Amygdala (tissue), 56 donors: Measurements from ENCODE around the gene NIPAL3.
A peak's percentile ranks its signal among the peaks of the same experiment; 100 is the strongest.
"Not testable (repeated sequence)": the region's sequence is repeated elsewhere in the genome, so short reads cannot be mapped to it uniquely, and the experiment has no call there.

Experiments used
- DNase-seq, 56 donors: peaks; one replicate each; lab custom pipeline; 2025; lab: John Stamatoyannopoulos, UW

NIPAL3 gene

GRCh38 chr1:24484199-24484598 lies 68.6 kb downstream of the NIPAL3 start:
- no peak for DNase-seq

GRCh38 chr1:24486331-24487065 lies 70.9 kb downstream of the NIPAL3 start:
- DNase-seq = no peak

DNA sequence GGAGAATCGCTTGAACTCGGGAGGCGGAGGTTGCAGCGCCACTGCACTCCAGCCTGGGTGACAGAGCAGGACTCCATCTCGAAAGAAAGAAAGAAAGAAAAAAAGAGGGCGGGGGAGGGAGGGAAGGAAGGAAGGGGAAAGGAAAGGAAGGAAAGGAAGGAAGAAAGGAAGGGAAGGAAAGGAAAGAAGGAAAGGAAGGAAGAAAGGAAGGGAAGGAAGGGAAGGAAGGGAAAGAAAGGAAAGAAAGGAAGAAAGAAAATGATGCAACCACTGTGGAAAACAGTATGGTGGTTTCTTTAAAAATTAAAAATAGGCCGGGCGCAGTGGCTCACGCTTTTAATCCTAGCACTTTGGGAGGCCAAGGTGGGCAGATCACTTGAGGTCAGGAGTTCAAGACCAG lies 71.9 kb downstream of the NIPAL3 start:
- DNase-seq = no peak

DNA sequence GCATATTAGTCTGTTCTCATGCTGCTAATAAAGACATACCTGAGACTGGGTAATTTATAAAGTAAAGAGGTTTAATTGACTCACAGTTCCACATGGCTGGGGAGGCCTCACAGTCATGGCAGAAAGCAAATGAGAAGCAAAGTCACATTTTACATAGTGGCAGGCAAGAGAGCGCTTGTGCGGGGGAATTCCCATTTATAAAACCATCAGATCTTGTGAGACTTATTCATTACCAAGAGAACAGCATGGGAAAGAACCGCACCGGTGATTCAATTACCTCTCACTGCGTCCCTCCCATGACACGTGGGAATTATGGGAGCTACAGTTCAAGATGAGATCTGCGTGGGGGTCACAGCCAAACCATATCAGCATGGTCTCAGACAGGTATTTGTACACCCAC lies 72.6 kb downstream of the NIPAL3 start:
- not testable (repeated sequence) for DNase-seq

GRCh38 chr1:24489674-24490073 lies 74.1 kb downstream of the NIPAL3 start:
- no peak for DNase-seq

DNA sequence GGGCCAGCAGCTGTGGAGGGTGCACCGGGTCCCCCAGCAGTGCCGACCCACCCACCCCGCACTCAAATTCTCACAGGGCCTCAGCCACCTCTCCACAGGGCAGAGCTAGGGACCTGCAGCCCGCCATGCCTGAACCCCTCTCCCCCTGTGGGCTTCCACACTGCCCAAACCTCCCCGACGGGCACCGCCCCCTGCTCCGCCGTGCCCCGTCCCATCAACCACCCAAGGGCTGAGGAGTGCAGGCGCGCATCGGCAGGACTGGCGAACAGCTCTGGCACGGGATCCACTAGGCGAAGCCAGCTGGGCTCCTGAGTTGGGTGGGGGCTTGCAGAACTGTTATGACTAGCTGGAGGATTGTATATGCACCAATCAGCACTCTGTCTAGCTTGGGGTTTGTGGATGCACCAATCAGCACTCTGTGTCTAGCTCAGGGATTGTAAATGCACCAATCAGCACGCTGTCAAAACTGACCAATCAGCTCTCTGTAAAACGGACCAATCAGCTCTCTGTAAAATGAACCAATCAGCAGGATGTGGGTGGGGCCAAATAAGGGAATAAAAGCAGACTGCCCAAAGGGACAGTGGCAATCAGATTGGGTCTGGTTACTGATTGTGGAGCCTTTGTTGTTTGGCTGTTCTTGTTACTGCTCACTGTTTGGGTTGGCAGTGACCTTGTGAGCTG lies 74.6 kb downstream of the NIPAL3 start:
- DNase-seq = no peak

DNA sequence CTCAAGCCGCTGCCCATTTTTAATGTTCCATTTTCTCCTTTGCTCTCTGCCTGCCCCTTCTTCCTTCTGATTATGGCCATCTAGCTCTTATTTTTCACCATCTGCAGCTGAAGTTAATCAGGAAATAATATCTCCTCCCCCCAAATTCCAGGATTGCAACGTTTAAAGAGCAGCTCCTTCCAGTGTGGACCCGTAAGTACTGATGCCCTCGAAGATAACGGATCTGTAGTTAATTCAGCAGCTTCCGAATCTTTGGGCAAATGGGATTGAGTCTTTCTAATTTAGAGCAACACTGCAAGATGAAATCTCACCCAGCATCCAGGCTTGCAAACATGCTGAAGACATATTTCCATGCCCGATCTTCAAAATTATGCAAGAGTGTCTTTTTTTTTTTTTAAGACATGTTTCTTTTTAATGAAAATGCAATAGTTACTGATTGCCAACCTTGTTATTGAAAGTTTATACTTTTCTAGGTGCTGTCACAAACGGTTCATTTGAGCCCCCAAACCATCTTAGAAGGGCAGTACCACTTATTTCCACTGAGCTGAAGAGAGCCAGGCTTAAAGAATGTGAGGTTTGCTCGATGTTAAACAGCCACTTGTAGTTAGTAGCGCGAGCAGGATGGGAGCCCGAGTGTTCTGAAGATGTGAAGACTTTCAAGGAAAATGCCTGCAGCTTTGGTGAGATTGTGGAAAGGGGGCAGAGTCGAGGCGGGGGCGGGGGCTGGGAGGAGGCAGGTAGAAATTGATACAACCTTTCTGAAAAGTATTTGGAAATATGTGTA lies 76.2 kb downstream of the NIPAL3 start:
- DNase-seq = no peak

DNA sequence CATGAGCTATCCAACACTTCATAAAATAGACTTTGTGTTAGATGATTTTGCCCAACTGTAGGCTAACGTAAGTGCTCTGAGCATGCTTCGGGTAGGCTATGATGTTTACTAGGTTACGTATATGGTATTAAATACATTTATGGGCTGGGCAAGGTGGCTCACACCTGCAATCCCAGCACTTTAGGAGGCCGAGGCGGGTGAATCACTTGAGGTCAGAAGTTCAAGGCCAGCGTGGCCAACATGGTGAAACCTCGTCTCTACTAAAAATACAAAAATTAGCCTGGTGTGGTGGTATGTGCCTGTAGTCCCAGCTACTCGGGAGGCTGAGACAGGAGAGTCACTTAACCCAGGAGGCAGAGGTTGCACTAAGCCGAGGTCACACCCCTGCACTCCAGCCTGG lies 77.3 kb downstream of the NIPAL3 start:
- DNase-seq = not testable (repeated sequence)

DNA sequence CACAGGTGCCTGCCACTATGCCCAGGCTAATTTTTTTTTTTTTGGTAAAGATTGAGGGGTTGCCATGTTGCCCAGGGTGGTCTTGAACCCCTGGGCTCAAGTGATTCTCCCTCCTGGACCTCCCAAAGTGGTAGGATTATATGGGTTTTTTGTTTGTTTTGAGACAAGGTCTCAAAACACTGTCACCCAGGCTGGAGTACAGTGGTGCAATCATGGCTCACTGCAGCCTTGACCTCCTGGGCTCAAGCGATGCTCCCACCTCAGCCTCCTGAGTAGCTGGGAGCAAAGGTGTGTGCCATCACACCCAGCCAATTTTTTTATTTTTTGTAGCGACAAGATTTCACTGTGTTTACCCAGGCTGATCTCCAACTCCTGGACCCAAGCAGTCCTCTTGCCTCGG lies 78.2 kb downstream of the NIPAL3 start:
- DNase-seq = no peak

- DNase-seq = no peak
Observed at GRCh38 chr1:24498589-24498988, 83.0 kb downstream of the NIPAL3 start.

- DNase-seq = no peak
Observed at GRCh38 chr1:24500448-24501048, 84.9 kb downstream of the NIPAL3 start.

DNA sequence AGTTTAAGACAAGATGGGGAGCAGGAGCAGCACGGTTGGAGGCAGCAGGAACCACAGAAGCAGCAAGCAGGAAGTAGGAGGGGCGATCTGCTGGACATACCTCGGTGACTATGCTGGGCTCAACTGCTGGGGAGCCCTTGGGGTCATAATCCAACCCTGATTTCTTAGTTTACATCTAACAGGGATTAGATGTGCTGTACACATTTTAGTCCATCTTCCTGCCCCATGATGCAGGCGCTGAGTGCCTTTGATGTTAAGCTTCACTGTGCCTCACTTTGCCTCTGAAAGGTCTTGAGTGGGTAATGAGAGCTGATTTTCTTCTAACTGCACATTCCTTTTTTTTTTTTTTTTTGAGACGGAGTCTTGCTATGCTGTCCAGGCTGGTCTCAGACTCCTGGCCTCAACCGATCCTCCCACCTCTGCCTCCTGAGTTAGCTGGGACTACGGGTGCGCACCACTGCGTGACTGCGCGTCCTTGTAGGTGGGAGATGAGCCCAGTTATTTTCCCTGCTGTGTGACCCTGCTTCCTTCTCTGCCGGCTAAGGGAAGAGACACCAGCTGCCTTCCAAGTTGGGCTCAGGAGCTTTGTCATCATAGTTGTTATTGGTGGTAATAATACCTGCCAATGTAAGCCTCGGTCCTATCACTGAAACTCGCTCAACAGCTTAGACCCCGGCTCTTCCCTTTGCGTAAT lies 85.9 kb downstream of the NIPAL3 start:
- peak in 3 of 56 donors; percentile 4 to 8 (median 4) for DNase-seq

DNA sequence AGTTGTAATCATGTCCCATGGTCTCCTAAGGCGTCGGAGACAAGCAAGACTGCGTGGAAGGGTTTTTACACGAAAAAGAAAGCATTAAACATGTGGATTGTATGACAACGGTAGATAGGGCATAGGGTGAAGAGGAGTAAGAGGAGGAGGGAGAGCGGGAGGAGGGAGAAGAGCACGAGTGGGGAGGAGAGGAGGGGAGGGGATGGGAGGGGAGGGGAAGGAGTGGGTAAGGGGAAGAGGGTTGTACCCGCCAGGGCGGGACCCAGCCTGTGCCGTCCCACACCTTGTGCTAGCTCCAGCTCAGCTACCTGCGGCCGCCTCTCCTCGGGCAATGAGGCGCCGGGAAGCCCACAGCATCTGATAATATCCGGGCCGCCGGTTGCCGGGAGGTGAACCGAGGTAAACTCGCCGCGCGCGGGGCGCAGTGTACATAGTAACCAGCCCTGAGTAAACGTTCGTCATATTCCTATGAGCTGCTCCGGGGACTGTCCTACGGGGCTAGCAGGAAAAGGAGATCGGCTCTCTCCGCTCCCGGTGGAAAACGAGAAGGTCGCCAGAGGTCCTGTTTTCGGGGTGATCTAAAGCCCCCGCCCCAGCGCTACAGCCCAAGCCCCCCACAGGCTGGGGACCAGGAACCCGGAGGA lies 86.6 kb downstream of the NIPAL3 start:
- peak in 13 of 56 donors; percentile 25 to 59 (median 46) for DNase-seq

DNA sequence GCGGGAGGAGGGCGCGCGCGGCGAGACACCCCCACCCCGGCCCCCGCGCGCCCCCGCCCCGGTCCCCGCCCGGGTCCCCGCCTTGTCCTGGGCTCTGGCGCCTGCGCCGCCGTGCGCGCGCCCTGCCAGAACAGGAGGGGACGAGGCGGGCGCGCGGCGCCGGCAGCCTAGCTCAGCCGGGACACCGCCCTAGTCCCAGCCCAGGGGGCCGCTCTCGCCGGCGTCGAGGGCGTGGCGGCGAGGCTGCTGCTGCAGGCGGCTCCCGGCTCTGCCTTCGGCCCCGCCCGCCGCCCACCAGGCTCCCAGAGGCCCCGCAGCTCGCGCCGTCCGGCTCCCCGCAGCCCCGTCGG lies 87.1 kb downstream of the NIPAL3 start, which contains the start of gene RCAN3:
TSS of gene RCAN3 (plus strand) at position 128 of the 350 bp plus-strand sequence. CDS start 11,537 bp downstream, outside the sequence.
- peak in 47 of 56 donors; percentile 4 to 81 (median 41) for DNase-seq

- DNase-seq = peak in 2 of 56 donors; percentile 27
Observed at GRCh38 chr1:24503059-24503751, 87.6 kb downstream of the NIPAL3 start.

- no peak for DNase-seq
Observed at GRCh38 chr1:24503870-24504523, 88.4 kb downstream of the NIPAL3 start.

DNA sequence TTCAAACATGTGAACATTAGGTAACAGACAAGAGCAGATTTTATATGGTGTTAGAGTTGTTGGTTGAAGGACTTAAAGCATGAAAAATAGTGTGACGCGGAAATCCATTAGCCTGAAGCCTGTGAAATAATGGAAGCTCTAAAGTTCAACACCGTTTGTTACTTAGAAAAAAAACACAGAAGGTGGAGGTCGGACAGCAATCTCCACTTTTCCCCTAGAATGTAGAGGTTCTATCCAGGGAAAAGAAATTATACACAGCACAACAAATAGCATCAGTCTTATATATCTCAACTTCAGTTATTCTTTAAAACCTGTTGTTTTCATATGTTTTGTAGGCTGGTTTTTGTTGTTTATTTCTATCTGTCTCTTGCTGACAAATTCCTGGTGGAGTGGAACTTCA lies 89.0 kb downstream of the NIPAL3 start:
- DNase-seq = no peak

- DNase-seq = peak in 2 of 56 donors; percentile 6 to 8
Observed at GRCh38 chr1:24505816-24506215, 90.2 kb downstream of the NIPAL3 start.
